NT2/D1 (cell line): Measurements from ENCODE around the gene CA14.

Experiments
- SUZ12 ChIP-seq: IDR thresholded peaks from 2 replicates; pipeline ENCODE4 v1.6.1; 2011; ENCODE audit not compliant: insufficient read length, insufficient read depth; ENCODE audit errors: extremely low read depth
- ZNF274 ChIP-seq: IDR thresholded peaks from 2 replicates; pipeline ENCODE4 v1.6.1; 2011; ENCODE audit warnings: mild to moderate bottlenecking, low read depth, low read length

DNA sequence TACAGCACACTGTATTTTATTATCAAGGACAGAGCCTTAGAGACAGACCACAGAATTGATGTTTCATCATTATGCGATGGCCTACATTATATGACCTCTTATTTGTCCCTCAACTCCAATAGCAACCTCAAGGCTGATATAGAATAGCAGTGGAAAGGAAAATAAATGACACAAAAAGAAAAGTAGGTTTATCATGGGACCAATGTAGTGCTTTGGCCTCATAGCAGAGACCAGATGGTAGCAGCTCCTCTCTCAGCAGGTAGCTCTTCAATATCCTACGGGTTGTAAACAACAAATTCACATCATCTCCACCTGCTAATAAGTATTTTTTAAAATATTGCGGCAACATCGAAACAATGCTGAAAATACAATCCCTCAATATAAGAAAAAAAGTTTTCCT lies 46.9 kb upstream of the CA14 start:
- TF ChIP-seq ZNF274 (no peak), SUZ12 (no peak)
